ENCODE measurements around the gene SLC29A4. TPM values are rescaled to one million over a fixed set of nuclear protein-coding genes. Genes with fewer than 3 reads are reported as not detected.

SLC29A4 gene
- total and polyA plus RNA-seq, 2 of the 13 experiments (the other 11 are each of a cell fraction or from before 2014, with no cell fraction given): 29.7 to 31.7 TPM

GRCh38 chr7:5238500-5238899 is 44.2 kb upstream of the SLC29A4 start (continued):
- no peak for TF ChIP-seq NCOR1 (IDR thresholded peaks at IDR 0.05; ENCODE audit: borderline replicate concordance, low read length)
- peak; percentile 95 for TF ChIP-seq ESRRA (CRISPR knock-in tag; IDR thresholded peaks at IDR 0.05; ENCODE audit: low read depth)
- no peak for TF ChIP-seq ZFP36L1 (CRISPR knock-in tag; IDR thresholded peaks at IDR 0.05)
- TF ChIP-seq SCMH1 (CRISPR knock-in tag; IDR thresholded peaks at IDR 0.05; ENCODE audit: borderline replicate concordance): no peak
- TF ChIP-seq U2AF2 (IDR thresholded peaks at IDR 0.05; ENCODE audit: low read depth, low read length): no peak
- TF ChIP-seq EHMT2 (IDR thresholded peaks at IDR 0.05; ENCODE audit: borderline replicate concordance, low read depth, low read length): no peak
- TF ChIP-seq CC2D1A (CRISPR knock-in tag; IDR thresholded peaks at IDR 0.05): no peak
- no peak for TF ChIP-seq ZNF615 (CRISPR knock-in tag; IDR thresholded peaks at IDR 0.05; ENCODE audit: borderline replicate concordance)
- TF ChIP-seq ARID3A (IDR thresholded peaks at IDR 0.05; ENCODE audit: low read depth, low read length): no peak
- no peak for TF ChIP-seq SP1 (IDR thresholded peaks at IDR 0.05)
- no peak for TF ChIP-seq SP1 (CRISPR knock-in tag; IDR thresholded peaks at IDR 0.05)
- no peak for TF ChIP-seq ZNF451 (CRISPR knock-in tag; IDR thresholded peaks at IDR 0.05)
- TF ChIP-seq ZNF337 (CRISPR knock-in tag; IDR thresholded peaks at IDR 0.05; ENCODE audit: borderline replicate concordance, low read depth): no peak
- no peak for TF ChIP-seq ZBED4 (CRISPR knock-in tag; IDR thresholded peaks at IDR 0.05; ENCODE audit: borderline replicate concordance)
- TF ChIP-seq MED13 (CRISPR knock-in tag; IDR thresholded peaks at IDR 0.05): no peak
- no peak; the same call in 1 of the 2 replicates for TF ChIP-seq ZNF629 (CRISPR knock-in tag; conservative IDR thresholded peaks at IDR 0.05)
- TF ChIP-seq ZNF33B (CRISPR knock-in tag; IDR thresholded peaks at IDR 0.05): 0 out of 2 replicates have a peak, but pooled peaks have one; percentile 37
- no peak for TF ChIP-seq TCF7 (IDR thresholded peaks at IDR 0.05; ENCODE audit: low read depth)
- TF ChIP-seq KDM5A (IDR thresholded peaks at IDR 0.05; ENCODE audit: borderline replicate concordance, low read length): no peak
- no peak for TF ChIP-seq PHF8 (CRISPR knock-in tag; IDR thresholded peaks at IDR 0.05)
- TF ChIP-seq NFKB2 (CRISPR knock-in tag; IDR thresholded peaks at IDR 0.05; ENCODE audit: borderline replicate concordance): peak; percentile 34; the same call in 1 of the 2 replicates
- 0 out of 2 replicates have a peak, but pooled peaks have one; percentile 40 for TF ChIP-seq ZNF670 (CRISPR knock-in tag; IDR thresholded peaks at IDR 0.05; ENCODE audit: borderline replicate concordance)
- no peak for TF ChIP-seq MLX (CRISPR knock-in tag; IDR thresholded peaks at IDR 0.05)
- no peak for TF ChIP-seq PHF5A (CRISPR knock-in tag; IDR thresholded peaks at IDR 0.05; ENCODE audit: low read depth, unreplicated experiment)
- no peak for TF ChIP-seq ZNF496 (CRISPR knock-in tag; IDR thresholded peaks at IDR 0.05; ENCODE audit: insufficient replicate concordance)
- no peak for TF ChIP-seq ZNF335 (CRISPR knock-in tag; IDR thresholded peaks at IDR 0.05)
- no peak for TF ChIP-seq ZNF12 (CRISPR knock-in tag; IDR thresholded peaks at IDR 0.05)
